SU-DHL-6 (cell line): ENCODE measurements around the gene OR6N1.

Source experiments
- H2AFZ ChIP-seq: fragments of 200-600 bp; sonication (generic); 2 replicates; pipeline ENCODE4 v1.6.1; 2014; ENCODE audit warnings: low read depth, mild to moderate bottlenecking, moderate library complexity, mixed read lengths, antibody characterized with exemption, low read length; ENCODE audit not compliant: severe bottlenecking
- H3F3A ChIP-seq: fragments of 200-600 bp; shearing (Covaris generic); 2 replicates; pipeline ENCODE4 v1.6.0; 2016; ENCODE audit warnings: antibody characterized with exemption, mild to moderate bottlenecking; ENCODE audit not compliant: insufficient read depth
- H3K27ac ChIP-seq: fragments of 200-600 bp; sonication (generic); 2 replicates; pipeline ENCODE4 v1.5.1; 2016; ENCODE audit warnings: low read depth, mild to moderate bottlenecking, low read length, moderate library complexity, mixed read lengths
- H3K27me3 ChIP-seq: fragments of 200-600 bp; sonication (generic), shearing (Covaris generic); 2 replicates; pipeline ENCODE4 v1.6.0; 2014; ENCODE audit warnings: mild to moderate bottlenecking, low read length
- H3K36me3 ChIP-seq: fragments of 200-600 bp; sonication (generic); 2 replicates; pipeline ENCODE4 v1.6.1; 2014; ENCODE audit warnings: mild to moderate bottlenecking, low read length, mixed read lengths
- H3K4me2 ChIP-seq: fragments of 300-600, 200-600 bp; shearing (Covaris generic), sonication (generic); 2 replicates; pipeline ENCODE4 v1.6.0; 2014; ENCODE audit warnings: low read length, low read depth, mild to moderate bottlenecking; ENCODE audit not compliant: poor library complexity, severe bottlenecking
- H3K4me3 ChIP-seq: fragments of 200-600 bp; sonication (generic); 2 replicates; pipeline ENCODE4 v1.5.1; 2014; ENCODE audit warnings: antibody characterized with exemption, low read length, mild to moderate bottlenecking, mixed read lengths; ENCODE audit not compliant: insufficient read depth, poor library complexity, severe bottlenecking
- H3K79me2 ChIP-seq: fragments of 200-600 bp; sonication (generic); 2 replicates; pipeline ENCODE4 v1.6.1; 2014; ENCODE audit warnings: mild to moderate bottlenecking, low read length, moderate library complexity; ENCODE audit not compliant: insufficient read depth
- H3K9ac ChIP-seq: fragments of 200-600 bp; sonication (generic); 2 replicates; pipeline ENCODE4 v1.7.0; 2014; ENCODE audit warnings: mild to moderate bottlenecking, low read length
- H3K9me2 ChIP-seq: fragments of 200-600 bp; sonication (generic); replicated peaks from 2 replicates; pipeline ENCODE4 v1.6.1; 2014; ENCODE audit warnings: low read length; ENCODE audit not compliant: insufficient read depth
- H3K9me3 ChIP-seq: fragments of 200-600 bp; sonication (generic); 2 replicates; pipeline ENCODE4 v1.6.1; 2014; ENCODE audit warnings: low read length, mixed read lengths; ENCODE audit not compliant: insufficient read depth
- H4K20me1 ChIP-seq: fragments of 200-600 bp; sonication (generic); 2 replicates; pipeline ENCODE4 v1.6.1; 2014; ENCODE audit warnings: low read depth, mild to moderate bottlenecking, antibody characterized with exemption, low read length, moderate library complexity, mixed read lengths
- CTCF ChIP-seq: fragments of 200-600 bp; sonication (generic); IDR thresholded peaks from one replicate; pipeline ENCODE4 v1.5.1; 2017; ENCODE audit warnings: antibody characterized with exemption, mild to moderate bottlenecking, low read length, moderate library complexity; ENCODE audit not compliant: insufficient read depth, poor library complexity, severe bottlenecking
- EZH2phosphoT487 ChIP-seq: fragments of 200-600 bp; sonication (generic), shearing (Covaris generic); conservative IDR thresholded peaks from 2 replicates; pipeline ENCODE4 v1.6.1; 2018; ENCODE audit warnings: mild to moderate bottlenecking, antibody characterized with exemption, low read length, moderate library complexity, mixed read lengths

Gene OR6N1

DNA sequence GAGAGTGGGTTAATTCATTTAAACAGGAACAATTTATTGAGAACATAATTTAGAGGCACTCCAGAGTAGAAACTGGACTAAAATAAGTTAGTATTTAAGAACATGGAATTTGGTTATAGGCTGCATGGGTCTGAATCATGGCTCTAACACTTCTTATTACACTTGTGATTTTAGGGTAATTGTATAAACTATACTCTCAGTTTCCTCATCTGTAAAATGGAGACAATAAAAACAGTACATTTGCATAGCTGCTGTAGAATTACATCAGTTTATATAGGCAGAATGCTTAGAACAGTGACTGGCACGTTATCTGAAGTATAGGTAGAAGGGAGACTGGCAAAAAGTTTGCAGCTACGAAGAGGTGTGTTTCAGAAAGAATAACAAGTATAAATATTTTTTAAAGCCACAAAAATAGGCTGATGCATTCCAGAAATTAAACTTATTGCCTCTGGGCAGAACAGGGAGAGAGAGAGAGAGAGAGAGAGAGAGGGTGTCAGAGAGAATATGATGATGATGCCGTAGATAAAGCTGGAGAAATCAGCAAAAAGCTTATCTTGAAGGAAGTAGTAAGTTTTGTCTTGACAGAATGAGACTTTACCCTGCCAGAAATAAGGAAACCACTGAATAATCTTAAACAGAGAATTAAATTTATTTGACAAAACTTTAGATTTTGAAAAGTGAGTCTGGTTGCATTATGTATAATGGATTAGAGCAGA, 43.3 kb downstream of the OR6N1 start:
- H3K27ac ChIP-seq: no peak overlapping the region

GRCh38 chr1:158724442-158724841, 47.6 kb downstream of the OR6N1 start:
- no peaks in the 10 kb centered on the region for H3K27me3 ChIP-seq

More for the DNA sequence above, 43.3 kb downstream of the OR6N1 start:
- H3K4me2 ChIP-seq: no peak overlapping the region
- H3K79me2 ChIP-seq: no peaks in the 10 kb centered on the region
- H3K4me3 ChIP-seq: no peak overlapping the region
- H3K36me3 ChIP-seq: no peaks in the 10 kb centered on the region
- no peaks in the 10 kb centered on the region for H3F3A ChIP-seq
- no peak overlapping the region for H2AFZ ChIP-seq
- no peaks in the 10 kb centered on the region for H3K9me2 ChIP-seq
- TF ChIP-seq EZH2phosphoT487 (no peak), CTCF (no peak)
- no peak overlapping the region for H3K9ac ChIP-seq
- no peaks in the 10 kb centered on the region for H3K9me3 ChIP-seq
- H4K20me1 ChIP-seq: no peaks in the 10 kb centered on the region
- H3K27me3 ChIP-seq: no peaks in the 10 kb centered on the region

GRCh38 chr1:158720620-158721019, 51.4 kb downstream of the OR6N1 start, which contains the start of gene OR6K3:
Gene OR6K3 (minus strand): TSS chr1:158720720. CDS start chr1:158718115, 2,605 bp downstream.
- H3K36me3 ChIP-seq: no peaks in the 10 kb centered on the region
- no peak within 1 kb of the TSS for H2AFZ ChIP-seq
- no peak for TF ChIP-seq CTCF
- TF ChIP-seq EZH2phosphoT487: no peak
- no peaks in the 10 kb centered on the region for H4K20me1 ChIP-seq
- no peak within 1 kb of the TSS for H3K9ac ChIP-seq
- H3K9me3 ChIP-seq: no peaks in the 10 kb centered on the region
- no peaks in the 10 kb centered on the region for H3K79me2 ChIP-seq
- H3K9me2 ChIP-seq: no peaks in the 10 kb centered on the region
- H3K27ac ChIP-seq: no peak within 1 kb of the TSS
- no peaks in the 10 kb centered on the region for H3F3A ChIP-seq
- no peak within 1 kb of the TSS for H3K4me2 ChIP-seq
- no peaks in the 10 kb centered on the region for H3K27me3 ChIP-seq
- H3K4me3 ChIP-seq: no peak within 1 kb of the TSS

More at GRCh38 chr1:158724442-158724841, 47.6 kb downstream of the OR6N1 start:
- Histone ChIP-seq H3K4me3 (no peak overlapping the region), H4K20me1 (no peaks in the 10 kb centered on the region), H2AFZ (no peak overlapping the region), H3K36me3 (no peaks in the 10 kb centered on the region), H3K4me2 (no peak overlapping the region), H3K9me2 (no peaks in the 10 kb centered on the region), H3K27ac (no peak overlapping the region), H3K9ac (no peak overlapping the region), H3K9me3 (no peaks in the 10 kb centered on the region), H3F3A (no peaks in the 10 kb centered on the region), H3K79me2 (no peaks in the 10 kb centered on the region)
- TF ChIP-seq EZH2phosphoT487: no peak
- no peak for TF ChIP-seq CTCF
